ENCODE results near the gene IRF2BP1.
A peak's percentile ranks its signal among the peaks of the same experiment; 100 is the strongest.

The IRF2BP1 gene

GRCh38 chr19:45885556-45886426 lies at the start of gene IRF2BP1:
Gene IRF2BP1 (minus strand): TSS chr19:45886141. CDS start chr19:45885774, 367 bp downstream.
- peak; percentile 80 for DNase-seq

- no peak for DNase-seq
Measured at GRCh38 chr19:45935267-45935666, 49.3 kb upstream of the IRF2BP1 start.

GRCh38 chr19:45934551-45935230 lies 48.8 kb upstream of the IRF2BP1 start:
- DNase-seq: no peak

- no peak for DNase-seq
Measured at GRCh38 chr19:45933759-45934158, 47.8 kb upstream of the IRF2BP1 start.

- no peak for DNase-seq
Measured at GRCh38 chr19:45931055-45931454, 45.1 kb upstream of the IRF2BP1 start.

- DNase-seq: no peak
Measured at GRCh38 chr19:45929247-45929646, 43.3 kb upstream of the IRF2BP1 start.

- peak; percentile 77 for DNase-seq
Measured at GRCh38 chr19:45927565-45928261, 41.8 kb upstream of the IRF2BP1 start.

- DNase-seq: no peak
Measured at GRCh38 chr19:45924891-45925447, 39.0 kb upstream of the IRF2BP1 start.

- no peak for DNase-seq
Measured at GRCh38 chr19:45922281-45922680, 36.3 kb upstream of the IRF2BP1 start.

DNA sequence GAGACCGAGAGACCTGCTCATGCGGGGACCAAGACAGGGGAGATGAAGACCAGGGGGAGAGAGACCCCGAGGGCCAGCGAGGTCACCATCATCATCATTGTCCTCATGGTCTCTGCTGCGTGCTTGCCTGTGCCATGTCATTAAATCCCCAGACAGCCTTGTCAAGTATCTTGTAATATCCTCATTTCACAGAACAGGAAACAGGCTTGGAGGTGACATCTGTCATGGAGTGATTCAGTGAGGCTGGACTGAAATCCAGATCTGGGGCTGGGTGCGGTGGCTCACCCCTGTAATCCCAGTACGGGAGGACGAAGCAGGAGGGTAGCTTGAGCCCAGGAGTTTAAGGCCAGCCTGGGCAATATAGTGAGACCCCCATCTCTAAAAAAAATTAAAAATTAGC lies 34.5 kb upstream of the IRF2BP1 start:
- no peak for DNase-seq

GRCh38 chr19:45919678-45920077 lies 33.7 kb upstream of the IRF2BP1 start:
- DNase-seq: no peak

DNA sequence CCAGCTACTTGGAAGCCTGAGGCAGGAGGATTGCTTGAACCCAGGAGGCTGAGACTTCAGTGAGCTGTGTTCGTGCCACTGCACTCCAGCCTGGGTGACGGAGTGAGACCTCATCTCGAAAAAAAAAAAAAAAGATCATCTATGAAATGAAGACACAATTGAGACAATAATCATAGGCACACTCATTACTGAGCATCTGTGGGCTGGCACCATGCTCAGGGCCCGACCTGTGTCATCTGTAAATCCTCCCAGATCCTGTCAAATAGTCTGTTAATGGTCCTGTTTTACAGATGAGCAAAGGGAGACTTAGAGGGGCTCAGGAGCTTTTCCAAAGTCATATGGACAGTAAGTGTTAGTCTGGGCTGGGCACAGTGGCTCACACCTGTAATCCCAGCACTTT lies 32.8 kb upstream of the IRF2BP1 start:
- DNase-seq: no peak

DNA sequence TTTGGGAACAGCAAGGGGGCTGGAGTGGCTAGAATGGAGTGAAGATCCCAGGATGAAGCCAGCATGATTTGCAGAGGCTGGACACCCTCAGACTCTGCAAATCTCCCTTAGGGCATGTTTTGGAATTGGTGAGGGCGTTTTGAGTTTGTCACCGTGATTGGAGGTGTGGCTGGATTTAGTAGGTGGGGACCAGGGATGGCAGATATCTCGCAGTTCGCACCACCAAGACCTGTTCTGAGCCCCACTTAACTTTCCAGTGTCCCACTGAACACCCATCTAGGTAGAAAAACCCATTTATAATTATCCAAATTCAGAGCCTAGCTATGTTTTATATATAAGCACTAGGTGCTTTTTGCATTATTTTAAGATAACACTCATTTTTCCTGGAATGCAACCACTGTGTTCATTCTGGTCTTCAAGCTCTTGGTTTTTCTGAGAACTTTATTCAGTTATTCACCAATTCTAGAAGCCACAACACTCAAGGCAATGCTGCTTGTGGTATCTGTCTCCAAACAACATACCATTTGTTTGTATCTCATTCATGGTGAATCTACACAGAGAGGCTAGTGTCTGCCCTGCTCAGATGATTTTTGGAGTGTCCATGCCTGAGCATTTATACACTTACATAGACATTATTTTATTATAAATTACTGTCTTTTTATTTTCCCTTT lies 31.6 kb upstream of the IRF2BP1 start:
- no peak for DNase-seq

GRCh38 chr19:45913874-45914830 lies 28.2 kb upstream of the IRF2BP1 start, which contains the start of gene NANOS2:
Gene NANOS2 (minus strand): TSS chr19:45914778. CDS start chr19:45914693, 85 bp downstream.
- no peak for DNase-seq

DNA sequence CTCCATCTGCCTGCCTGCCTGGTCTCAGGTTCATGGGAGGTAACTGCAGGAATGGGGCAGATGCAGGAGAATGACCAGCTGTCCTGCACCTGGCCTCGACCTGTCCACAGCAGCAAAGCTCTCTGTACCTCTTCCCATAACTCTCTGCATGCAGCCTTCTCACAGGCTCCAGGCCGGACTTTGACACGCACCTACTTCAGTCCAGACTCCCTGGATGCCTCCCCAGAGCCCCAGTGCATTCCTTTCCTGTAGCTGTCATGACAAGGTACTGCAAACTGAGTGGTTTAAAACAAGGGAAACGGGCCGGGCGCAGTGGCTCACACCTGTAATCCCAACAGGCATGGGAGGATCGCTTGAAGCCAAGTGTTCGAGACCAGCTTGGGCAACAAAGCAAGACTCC lies 25.4 kb upstream of the IRF2BP1 start:
- DNase-seq: no peak

DNA sequence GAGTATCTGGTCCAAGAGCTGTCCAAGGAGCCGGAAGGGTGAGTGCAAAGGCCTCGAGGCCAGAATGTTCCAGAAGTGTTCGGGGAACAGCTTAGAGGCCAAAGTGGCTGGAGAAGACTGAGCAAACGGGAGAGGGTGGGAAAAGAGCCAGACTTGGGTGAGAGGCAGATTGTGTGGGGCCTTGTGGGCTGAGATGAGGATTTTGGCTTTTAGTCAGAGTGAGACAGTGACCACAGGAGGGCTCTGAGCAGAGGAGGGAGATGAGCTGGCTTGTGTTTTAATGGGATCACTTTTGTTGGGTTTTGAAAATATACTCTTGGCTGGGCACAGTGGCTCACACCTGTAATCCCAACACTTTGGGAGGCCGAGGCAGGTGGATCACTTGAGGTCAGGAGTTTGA lies 23.0 kb upstream of the IRF2BP1 start:
- no peak for DNase-seq

GRCh38 chr19:45906221-45906620 lies 20.3 kb upstream of the IRF2BP1 start:
- DNase-seq: no peak

GRCh38 chr19:45905011-45905410 lies 19.1 kb upstream of the IRF2BP1 start:
- DNase-seq: no peak

DNA sequence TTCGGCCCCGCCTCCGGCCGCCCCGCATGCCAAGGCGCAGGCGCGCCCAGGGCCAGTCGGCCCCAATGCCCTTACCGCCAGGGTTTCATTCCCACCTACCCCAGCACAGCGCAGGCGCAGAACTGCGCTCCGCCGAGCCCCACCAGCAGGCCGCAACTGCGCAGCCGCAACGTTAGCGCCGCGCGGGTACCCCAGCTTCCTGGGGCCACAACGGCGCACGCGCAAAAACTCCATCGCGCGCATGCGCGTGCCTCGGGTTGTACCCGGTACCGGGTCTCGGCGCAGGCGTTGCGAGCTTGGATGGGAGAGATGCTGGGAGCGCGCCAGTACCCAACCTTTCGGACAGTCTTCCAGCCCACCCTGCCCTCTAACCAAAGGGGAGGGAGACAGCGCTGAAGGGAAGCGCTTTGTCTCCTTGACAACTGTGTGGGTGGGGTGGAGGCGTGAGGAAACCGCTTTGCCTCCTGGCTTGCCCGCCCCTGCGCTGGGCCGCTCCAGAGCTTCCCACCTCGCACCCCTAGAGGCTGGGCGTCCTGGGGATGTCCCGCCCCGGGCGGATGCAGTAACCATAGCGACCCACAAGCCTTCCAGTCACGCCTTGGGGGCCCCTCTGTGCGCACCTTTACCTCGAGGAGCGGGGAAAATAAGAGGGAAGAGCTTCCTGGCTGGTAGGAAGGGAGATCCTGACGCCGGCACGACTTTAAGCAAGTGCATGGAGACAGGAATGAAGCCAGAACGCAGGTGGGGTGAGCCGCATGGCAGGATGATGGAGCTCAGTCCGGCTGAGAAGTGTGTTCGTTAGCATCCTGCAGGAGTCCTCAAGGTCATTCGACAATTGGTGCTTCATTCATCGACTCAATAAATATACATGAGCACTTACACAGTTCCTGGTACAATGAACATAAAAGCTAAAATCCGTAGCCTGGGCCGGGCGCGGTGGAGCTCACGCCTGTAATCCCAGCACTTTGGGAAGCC lies 17.0 kb upstream of the IRF2BP1 start:
- DNase-seq: peak; percentile 98
